ENCODE results near the gene ACOT13. TPM values are rescaled to one million over a fixed set of nuclear protein-coding genes. Genes with fewer than 3 reads are reported as not detected.

ACOT13 gene
- polyA plus RNA-seq, 1 of the 3 experiments (the other 2 are of a cell fraction) = 18.0 TPM

DNA sequence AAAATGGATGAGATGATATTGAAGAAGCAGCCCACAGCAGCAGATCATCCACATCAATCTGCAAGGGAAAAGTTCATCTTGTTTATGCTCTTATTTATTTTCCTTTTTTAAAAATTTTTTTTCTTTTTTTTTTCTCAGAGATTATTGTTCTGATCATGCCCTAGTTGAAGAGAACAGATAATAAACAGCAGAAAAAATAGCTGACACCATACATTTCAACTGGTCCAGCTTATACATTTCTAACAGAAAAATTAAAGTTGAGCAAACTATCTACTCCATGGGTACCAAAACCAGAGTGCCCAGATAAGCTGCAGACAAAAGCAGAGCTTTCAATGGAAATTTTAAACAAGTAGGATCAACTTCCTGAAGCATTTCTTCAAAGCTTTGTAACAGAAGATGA is 30.2 kb upstream of the ACOT13 start:
- Histone ChIP-seq H3K36me3 (replicated peaks in 1 of 2; ENCODE audit: control insufficient read depth in 1 of 2, insufficient read depth in 2 of 2, low read length in 1 of 2) (no peaks in the 10 kb centered on the region), H3F3A (replicated peaks; ENCODE audit: insufficient read depth) (no peaks in the 10 kb centered on the region), H2AFZ (ENCODE audit: low read depth) (no peak overlapping the region), H3K4me1 (ENCODE audit: control insufficient read depth in 1 of 2, insufficient read depth in 2 of 2, low read depth in 1 of 2, low read length in 1 of 2) (peaks cover 0 to 2% of the 10 kb centered on the region in 2 experiments; a peak in 2 of 4 replicates), H3K27ac (ENCODE audit: low read depth in 2 of 2, low read length in 1 of 2) (no peak overlapping the region), H3K4me3 (ENCODE audit: low read depth in 2 of 2, low read length in 1 of 2) (no peak overlapping the region), H3K27me3 (ENCODE audit: insufficient read depth) (no peaks in the 10 kb centered on the region), H3K4me2 (no peak overlapping the region), H3K79me2 (ENCODE audit: insufficient read depth) (no peaks in the 10 kb centered on the region), H3K9me2 (no peaks in the 10 kb centered on the region), H3K9me3 (no peaks in the 10 kb centered on the region), H4K20me1 (ENCODE audit: insufficient read depth) (no peaks in the 10 kb centered on the region), H3K9ac (no peak overlapping the region)
- ChIA-PET POLR2A (no interaction called here), CTCF (interaction anchor here (0.6 to 1.9 kb wide), 3 partner anchors 53 to 219 kb away, joined by 3 to 11 read pairs (median 4); no protein-coding TSS in a partner anchor)
- no peak for DNase-seq
- TF ChIP-seq MEF2A (IDR thresholded peaks at IDR 0.05; ENCODE audit: borderline replicate concordance, low read depth) = no peak
- no peak for TF ChIP-seq TEAD4 (IDR thresholded peaks at IDR 0.05; ENCODE audit: borderline replicate concordance, insufficient read depth)
- TF ChIP-seq, protein P1, sequence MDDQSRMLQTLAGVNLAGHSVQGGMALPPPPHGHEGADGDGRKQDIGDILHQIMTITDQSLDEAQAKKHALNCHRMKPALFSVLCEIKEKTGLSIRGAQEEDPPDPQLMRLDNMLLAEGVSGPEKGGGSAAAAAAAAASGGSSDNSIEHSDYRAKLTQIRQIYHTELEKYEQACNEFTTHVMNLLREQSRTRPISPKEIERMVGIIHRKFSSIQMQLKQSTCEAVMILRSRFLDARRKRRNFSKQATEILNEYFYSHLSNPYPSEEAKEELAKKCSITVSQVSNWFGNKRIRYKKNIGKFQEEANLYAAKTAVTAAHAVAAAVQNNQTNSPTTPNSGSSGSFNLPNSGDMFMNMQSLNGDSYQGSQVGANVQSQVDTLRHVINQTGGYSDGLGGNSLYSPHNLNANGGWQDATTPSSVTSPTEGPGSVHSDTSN (IDR thresholded peaks at IDR 0.05) = no peak
- no peak for TF ChIP-seq GABPA (IDR thresholded peaks at IDR 0.05; ENCODE audit: low read depth)
- TF ChIP-seq CHD2 (IDR thresholded peaks at IDR 0.05; ENCODE audit: low read length, partially characterized antibody) = no peak
- TF ChIP-seq GATA2 (CRISPR knock-in tag; IDR thresholded peaks at IDR 0.05) = no peak
- TF ChIP-seq, protein P2, sequence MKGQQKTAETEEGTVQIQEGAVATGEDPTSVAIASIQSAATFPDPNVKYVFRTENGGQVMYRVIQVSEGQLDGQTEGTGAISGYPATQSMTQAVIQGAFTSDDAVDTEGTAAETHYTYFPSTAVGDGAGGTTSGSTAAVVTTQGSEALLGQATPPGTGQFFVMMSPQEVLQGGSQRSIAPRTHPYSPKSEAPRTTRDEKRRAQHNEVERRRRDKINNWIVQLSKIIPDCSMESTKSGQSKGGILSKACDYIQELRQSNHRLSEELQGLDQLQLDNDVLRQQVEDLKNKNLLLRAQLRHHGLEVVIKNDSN (IDR thresholded peaks at IDR 0.05; ENCODE audit: borderline replicate concordance, low read depth) = no peak
- TF ChIP-seq FOSL2 (IDR thresholded peaks at IDR 0.05; ENCODE audit: borderline replicate concordance, low read depth) = no peak
- TF ChIP-seq YY1 (IDR thresholded peaks at IDR 0.05; ENCODE audit: low read depth) = no peak
- TF ChIP-seq FOXM1 (IDR thresholded peaks at IDR 0.05; ENCODE audit: low read depth) = no peak
- no peak for TF ChIP-seq RFX5 (IDR thresholded peaks at IDR 0.05; ENCODE audit: low read length)
- TF ChIP-seq SIN3A (IDR thresholded peaks at IDR 0.05; ENCODE audit: borderline replicate concordance, low read depth, low read length) = no peak
- no peak for TF ChIP-seq NFIC (IDR thresholded peaks at IDR 0.05; ENCODE audit: borderline replicate concordance)
- TF ChIP-seq POLR2AphosphoS5 (IDR thresholded peaks at IDR 0.05; ENCODE audit: low read depth, low read length) = no peak
- no peak for TF ChIP-seq NRF1 (IDR thresholded peaks at IDR 0.05; ENCODE audit: low read depth, low read length)
- TF ChIP-seq, protein P3, sequence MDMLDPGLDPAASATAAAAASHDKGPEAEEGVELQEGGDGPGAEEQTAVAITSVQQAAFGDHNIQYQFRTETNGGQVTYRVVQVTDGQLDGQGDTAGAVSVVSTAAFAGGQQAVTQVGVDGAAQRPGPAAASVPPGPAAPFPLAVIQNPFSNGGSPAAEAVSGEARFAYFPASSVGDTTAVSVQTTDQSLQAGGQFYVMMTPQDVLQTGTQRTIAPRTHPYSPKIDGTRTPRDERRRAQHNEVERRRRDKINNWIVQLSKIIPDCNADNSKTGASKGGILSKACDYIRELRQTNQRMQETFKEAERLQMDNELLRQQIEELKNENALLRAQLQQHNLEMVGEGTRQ (IDR thresholded peaks at IDR 0.05; ENCODE audit: borderline replicate concordance, low read depth, low read length) = no peak
- no peak for TF ChIP-seq RXRA (IDR thresholded peaks at IDR 0.05; ENCODE audit: borderline replicate concordance, low read depth)
- TF ChIP-seq, protein P4, sequence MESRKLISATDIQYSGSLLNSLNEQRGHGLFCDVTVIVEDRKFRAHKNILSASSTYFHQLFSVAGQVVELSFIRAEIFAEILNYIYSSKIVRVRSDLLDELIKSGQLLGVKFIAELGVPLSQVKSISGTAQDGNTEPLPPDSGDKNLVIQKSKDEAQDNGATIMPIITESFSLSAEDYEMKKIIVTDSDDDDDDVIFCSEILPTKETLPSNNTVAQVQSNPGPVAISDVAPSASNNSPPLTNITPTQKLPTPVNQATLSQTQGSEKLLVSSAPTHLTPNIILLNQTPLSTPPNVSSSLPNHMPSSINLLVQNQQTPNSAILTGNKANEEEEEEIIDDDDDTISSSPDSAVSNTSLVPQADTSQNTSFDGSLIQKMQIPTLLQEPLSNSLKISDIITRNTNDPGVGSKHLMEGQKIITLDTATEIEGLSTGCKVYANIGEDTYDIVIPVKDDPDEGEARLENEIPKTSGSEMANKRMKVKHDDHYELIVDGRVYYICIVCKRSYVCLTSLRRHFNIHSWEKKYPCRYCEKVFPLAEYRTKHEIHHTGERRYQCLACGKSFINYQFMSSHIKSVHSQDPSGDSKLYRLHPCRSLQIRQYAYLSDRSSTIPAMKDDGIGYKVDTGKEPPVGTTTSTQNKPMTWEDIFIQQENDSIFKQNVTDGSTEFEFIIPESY (IDR thresholded peaks at IDR 0.05; ENCODE audit: borderline replicate concordance, low read depth) = no peak
- TF ChIP-seq, protein P5, sequence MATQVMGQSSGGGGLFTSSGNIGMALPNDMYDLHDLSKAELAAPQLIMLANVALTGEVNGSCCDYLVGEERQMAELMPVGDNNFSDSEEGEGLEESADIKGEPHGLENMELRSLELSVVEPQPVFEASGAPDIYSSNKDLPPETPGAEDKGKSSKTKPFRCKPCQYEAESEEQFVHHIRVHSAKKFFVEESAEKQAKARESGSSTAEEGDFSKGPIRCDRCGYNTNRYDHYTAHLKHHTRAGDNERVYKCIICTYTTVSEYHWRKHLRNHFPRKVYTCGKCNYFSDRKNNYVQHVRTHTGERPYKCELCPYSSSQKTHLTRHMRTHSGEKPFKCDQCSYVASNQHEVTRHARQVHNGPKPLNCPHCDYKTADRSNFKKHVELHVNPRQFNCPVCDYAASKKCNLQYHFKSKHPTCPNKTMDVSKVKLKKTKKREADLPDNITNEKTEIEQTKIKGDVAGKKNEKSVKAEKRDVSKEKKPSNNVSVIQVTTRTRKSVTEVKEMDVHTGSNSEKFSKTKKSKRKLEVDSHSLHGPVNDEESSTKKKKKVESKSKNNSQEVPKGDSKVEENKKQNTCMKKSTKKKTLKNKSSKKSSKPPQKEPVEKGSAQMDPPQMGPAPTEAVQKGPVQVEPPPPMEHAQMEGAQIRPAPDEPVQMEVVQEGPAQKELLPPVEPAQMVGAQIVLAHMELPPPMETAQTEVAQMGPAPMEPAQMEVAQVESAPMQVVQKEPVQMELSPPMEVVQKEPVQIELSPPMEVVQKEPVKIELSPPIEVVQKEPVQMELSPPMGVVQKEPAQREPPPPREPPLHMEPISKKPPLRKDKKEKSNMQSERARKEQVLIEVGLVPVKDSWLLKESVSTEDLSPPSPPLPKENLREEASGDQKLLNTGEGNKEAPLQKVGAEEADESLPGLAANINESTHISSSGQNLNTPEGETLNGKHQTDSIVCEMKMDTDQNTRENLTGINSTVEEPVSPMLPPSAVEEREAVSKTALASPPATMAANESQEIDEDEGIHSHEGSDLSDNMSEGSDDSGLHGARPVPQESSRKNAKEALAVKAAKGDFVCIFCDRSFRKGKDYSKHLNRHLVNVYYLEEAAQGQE (IDR thresholded peaks at IDR 0.05; ENCODE audit: low read depth, low read length) = no peak

Measured in SK-N-SH (cell line).